Measurements from ENCODE around the gene SNTG2. TPM values are rescaled to one million over a fixed set of nuclear protein-coding genes. Genes with fewer than 3 reads are reported as not detected.
"Not testable (repeated sequence)": the region's sequence is repeated elsewhere in the genome, so short reads cannot be mapped to it uniquely, and the experiment has no call there.

The SNTG2 gene
- total RNA-seq (2014; rRNA removed; shearing (Covaris generic)), result 1.5 and 2.1 TPM in 2 replicates

GRCh38 chr2:950080-950966 is at the start of gene SNTG2:
SNTG2 (plus strand) TSS chr2:950849; CDS start chr2:950997, 148 bp downstream.
- Histone ChIP-seq H3K36me3 (replicated peaks; ENCODE audit: control insufficient read depth, insufficient read depth, low read length) (no peaks in the 10 kb centered on the region), H3K4me3 (ENCODE audit: insufficient read depth, low read depth, low read length) (peak within 1 kb of the TSS; percentile 60), H3K27me3 (ENCODE audit: control insufficient read depth, insufficient read depth, low read length) (peaks cover 13% of the 10 kb centered on the region; the same call in 1 of the 2 replicates)
- peak; percentile 97 for DNase-seq

GRCh38 chr2:902584-902983 is 48.1 kb upstream of the SNTG2 start:
- H3K4me3 ChIP-seq (ENCODE audit: insufficient read depth, low read depth, low read length), result no peak overlapping the region
- DNase-seq, result no peak
- no peaks in the 10 kb centered on the region for H3K36me3 ChIP-seq (replicated peaks; ENCODE audit: control insufficient read depth, insufficient read depth, low read length)
- H3K27me3 ChIP-seq (ENCODE audit: control insufficient read depth, insufficient read depth, low read length), result no peaks in the 10 kb centered on the region

- DNase-seq, result peak; percentile 40
- H3K4me3 ChIP-seq (ENCODE audit: insufficient read depth, low read depth, low read length), result no peak overlapping the region
- no peaks in the 10 kb centered on the region for H3K36me3 ChIP-seq (replicated peaks; ENCODE audit: control insufficient read depth, insufficient read depth, low read length)
- no peaks in the 10 kb centered on the region for H3K27me3 ChIP-seq (ENCODE audit: control insufficient read depth, insufficient read depth, low read length)
Observed at GRCh38 chr2:903223-903900, 47.3 kb upstream of the SNTG2 start.

GRCh38 chr2:904246-905024 is 46.2 kb upstream of the SNTG2 start:
- DNase-seq, result peak; percentile 68
- H3K27me3 ChIP-seq (ENCODE audit: control insufficient read depth, insufficient read depth, low read length), result no peaks in the 10 kb centered on the region
- H3K4me3 ChIP-seq (ENCODE audit: insufficient read depth, low read depth, low read length), result no peak overlapping the region
- no peaks in the 10 kb centered on the region for H3K36me3 ChIP-seq (replicated peaks; ENCODE audit: control insufficient read depth, insufficient read depth, low read length)

GRCh38 chr2:905091-905832 is 45.4 kb upstream of the SNTG2 start:
- Histone ChIP-seq H3K27me3 (ENCODE audit: control insufficient read depth, insufficient read depth, low read length) (no peaks in the 10 kb centered on the region), H3K36me3 (replicated peaks; ENCODE audit: control insufficient read depth, insufficient read depth, low read length) (no peaks in the 10 kb centered on the region), H3K4me3 (ENCODE audit: insufficient read depth, low read depth, low read length) (no peak overlapping the region)
- peak; percentile 28 for DNase-seq

- no peaks in the 10 kb centered on the region for H3K27me3 ChIP-seq (ENCODE audit: control insufficient read depth, insufficient read depth, low read length)
- H3K36me3 ChIP-seq (replicated peaks; ENCODE audit: control insufficient read depth, insufficient read depth, low read length), result no peaks in the 10 kb centered on the region
- H3K4me3 ChIP-seq (ENCODE audit: insufficient read depth, low read depth, low read length), result no peak overlapping the region
- peak; percentile 22 for DNase-seq
Observed at GRCh38 chr2:905833-906140, 44.9 kb upstream of the SNTG2 start.

- H3K4me3 ChIP-seq (ENCODE audit: insufficient read depth, low read depth, low read length), result no peak overlapping the region
- peak; percentile 13 for DNase-seq
- no peaks in the 10 kb centered on the region for H3K27me3 ChIP-seq (ENCODE audit: control insufficient read depth, insufficient read depth, low read length)
- H3K36me3 ChIP-seq (replicated peaks; ENCODE audit: control insufficient read depth, insufficient read depth, low read length), result no peaks in the 10 kb centered on the region
Observed at GRCh38 chr2:907706-908105, 42.9 kb upstream of the SNTG2 start.

GRCh38 chr2:908568-908967 is 42.1 kb upstream of the SNTG2 start:
- Histone ChIP-seq H3K4me3 (ENCODE audit: insufficient read depth, low read depth, low read length) (no peak overlapping the region), H3K36me3 (replicated peaks; ENCODE audit: control insufficient read depth, insufficient read depth, low read length) (no peaks in the 10 kb centered on the region), H3K27me3 (ENCODE audit: control insufficient read depth, insufficient read depth, low read length) (no peaks in the 10 kb centered on the region)
- peak; percentile 14 for DNase-seq

- not testable (repeated sequence) for H3K4me3 ChIP-seq (ENCODE audit: insufficient read depth, low read depth, low read length); H3K27me3 ChIP-seq (ENCODE audit: control insufficient read depth, insufficient read depth, low read length); H3K36me3 ChIP-seq (replicated peaks; ENCODE audit: control insufficient read depth, insufficient read depth, low read length)
- peak; percentile 23 for DNase-seq
Observed at GRCh38 chr2:909764-910379, 40.8 kb upstream of the SNTG2 start.

- peak; percentile 4 for DNase-seq
- no peaks in the 10 kb centered on the region for H3K36me3 ChIP-seq (replicated peaks; ENCODE audit: control insufficient read depth, insufficient read depth, low read length)
- no peaks in the 10 kb centered on the region for H3K27me3 ChIP-seq (ENCODE audit: control insufficient read depth, insufficient read depth, low read length)
- H3K4me3 ChIP-seq (ENCODE audit: insufficient read depth, low read depth, low read length), result no peak overlapping the region
Observed at GRCh38 chr2:910698-911097, 40.0 kb upstream of the SNTG2 start.

- H3K4me3 ChIP-seq (ENCODE audit: insufficient read depth, low read depth, low read length), result no peak overlapping the region
- no peak for DNase-seq
- H3K27me3 ChIP-seq (ENCODE audit: control insufficient read depth, insufficient read depth, low read length), result 0 out of 2 replicates have a peak, but pooled peaks cover 1% of the 10 kb centered on the region
Observed at GRCh38 chr2:915979-916378, 34.7 kb upstream of the SNTG2 start.

GRCh38 chr2:916935-917334 is 33.7 kb upstream of the SNTG2 start:
- Histone ChIP-seq H3K36me3 (replicated peaks; ENCODE audit: control insufficient read depth, insufficient read depth, low read length) (no peaks in the 10 kb centered on the region), H3K27me3 (ENCODE audit: control insufficient read depth, insufficient read depth, low read length) (0 out of 2 replicates have a peak, but pooled peaks cover 1% of the 10 kb centered on the region), H3K4me3 (ENCODE audit: insufficient read depth, low read depth, low read length) (no peak overlapping the region)
- no peak for DNase-seq

More at GRCh38 chr2:915979-916378, 34.7 kb upstream of the SNTG2 start:
- H3K36me3 ChIP-seq (replicated peaks; ENCODE audit: control insufficient read depth, insufficient read depth, low read length), result no peaks in the 10 kb centered on the region

GRCh38 chr2:919672-920071 is 31.0 kb upstream of the SNTG2 start:
- Histone ChIP-seq H3K36me3 (replicated peaks; ENCODE audit: control insufficient read depth, insufficient read depth, low read length) (no peaks in the 10 kb centered on the region), H3K4me3 (ENCODE audit: insufficient read depth, low read depth, low read length) (no peak overlapping the region), H3K27me3 (ENCODE audit: control insufficient read depth, insufficient read depth, low read length) (0 out of 2 replicates have a peak, but pooled peaks cover 1% of the 10 kb centered on the region)
- DNase-seq, result no peak

All from H7 (cell line).